HG03558 (cell line): ENCODE measurements around the gene HES1.
"Not testable (repeated sequence)": the region's sequence is repeated elsewhere in the genome, so short reads cannot be mapped to it uniquely, and the experiment has no call there.

Source experiments
- ATAC-seq: cut with Tn5 transposase; IDR thresholded peaks from one replicate; pipeline ENCODE4 v1.9.1; 2021; ENCODE audit warnings: moderate number of reproducible peaks; ENCODE audit not compliant: unreplicated experiment; ENCODE audit errors: extremely low read depth

HES1 gene

DNA sequence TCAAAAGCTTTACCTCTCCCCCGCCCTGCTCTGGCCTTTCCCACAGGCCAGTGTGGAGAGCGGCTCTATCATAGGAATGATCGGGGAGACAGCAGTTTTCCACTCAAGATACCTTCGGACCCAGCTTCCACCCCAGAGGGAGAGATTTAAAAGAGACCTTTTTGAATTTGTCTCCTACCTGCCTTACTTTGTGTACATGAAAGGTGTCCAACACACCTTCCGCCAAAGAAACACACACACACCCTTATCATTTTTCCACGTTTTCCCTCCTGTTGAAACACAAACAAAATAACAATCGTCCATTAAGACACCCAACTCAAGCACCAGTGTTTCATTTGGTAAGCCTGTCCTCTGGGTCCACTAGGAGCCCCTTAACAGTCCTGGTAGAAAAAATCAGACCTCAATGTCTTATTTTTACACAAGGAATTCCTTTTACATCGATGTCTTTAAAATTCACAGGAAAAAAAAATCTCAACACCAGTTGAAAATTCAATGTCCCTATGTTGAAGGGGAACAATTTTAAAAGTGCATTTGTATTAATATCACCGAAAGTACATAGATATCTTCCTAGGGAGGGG lies 4.0 kb downstream of the HES1 start:
- ATAC-seq, result no peak

DNA sequence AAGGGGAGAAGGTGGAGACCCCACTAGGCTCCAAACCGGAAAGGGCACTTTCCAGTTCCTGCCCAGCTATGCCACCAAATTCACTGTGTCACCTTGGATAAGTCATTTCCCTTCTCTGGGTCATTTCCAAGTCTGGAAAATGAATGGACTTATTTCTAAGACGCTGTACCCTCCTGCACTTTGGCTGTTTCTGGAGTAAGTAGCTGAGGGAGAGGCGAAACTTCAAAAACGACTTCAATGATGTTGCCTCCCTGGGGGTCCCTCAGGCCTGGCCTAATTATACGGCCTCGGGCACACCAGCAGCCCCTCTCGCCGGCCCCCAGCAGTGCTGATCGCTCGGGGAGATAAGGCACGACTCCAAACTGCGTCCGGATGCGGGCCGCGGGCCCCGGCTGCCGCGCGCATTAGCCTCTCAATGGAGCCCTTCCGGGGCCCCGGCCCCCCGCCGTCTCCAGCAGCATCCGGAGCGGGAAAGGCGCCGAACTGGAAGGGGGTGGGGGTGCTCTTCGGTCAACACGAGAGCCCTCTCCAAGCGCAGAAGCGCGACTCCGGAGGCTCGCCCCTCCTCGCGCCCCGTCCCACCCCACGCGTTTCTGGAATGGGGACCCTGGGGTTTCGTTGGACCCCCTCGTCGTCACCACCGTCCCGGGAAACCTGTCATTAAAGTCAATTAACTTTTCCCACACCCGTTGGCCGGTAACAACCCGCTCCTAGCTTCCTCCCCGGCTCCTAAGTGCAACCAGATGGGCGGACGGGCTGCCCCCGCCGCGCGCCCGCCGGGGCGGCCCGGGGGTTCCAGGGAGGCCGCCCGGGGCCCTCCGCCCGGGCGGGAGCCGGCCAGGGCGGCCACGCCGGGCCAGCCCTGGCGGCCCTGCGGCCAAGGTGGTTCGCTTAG lies 4.8 kb downstream of the HES1 start:
- ATAC-seq, result no peak

DNA sequence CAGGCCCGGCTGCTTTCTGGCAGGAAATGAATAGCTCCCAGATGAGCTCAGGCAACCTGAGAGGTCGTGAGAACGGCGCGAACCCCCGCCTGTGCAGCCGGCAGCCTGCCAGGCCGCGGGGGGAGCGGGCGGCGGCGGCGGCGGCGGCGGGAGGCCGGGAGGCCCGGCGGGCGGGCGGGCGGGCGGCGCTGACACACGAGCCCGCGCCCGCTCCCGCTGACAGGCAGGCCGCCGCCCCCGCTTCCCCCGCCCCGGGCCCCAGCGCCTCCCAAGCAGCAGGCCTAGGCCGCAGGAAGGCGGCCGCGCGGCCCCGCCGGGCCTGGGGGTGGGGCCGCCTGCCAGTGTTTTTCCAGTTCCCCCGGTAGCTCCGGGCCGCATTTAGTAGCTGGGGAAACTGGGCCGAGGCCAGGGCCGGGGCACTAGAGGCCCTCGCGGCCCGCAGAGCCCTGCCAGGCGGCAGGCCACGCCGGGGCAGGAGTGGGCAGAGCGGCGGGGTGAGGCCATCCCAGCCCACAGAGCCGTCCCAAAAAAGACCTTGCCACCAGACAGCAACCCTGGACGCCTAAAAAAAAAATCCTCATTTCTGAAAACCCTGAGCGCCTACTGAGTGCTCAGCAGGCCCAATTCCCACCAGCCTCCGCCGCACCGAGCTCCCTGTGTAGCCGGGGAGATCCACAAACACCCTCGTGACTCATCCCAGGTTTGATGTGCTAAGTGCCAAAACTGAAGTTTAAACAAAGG lies 5.6 kb downstream of the HES1 start:
- no peak for ATAC-seq

DNA sequence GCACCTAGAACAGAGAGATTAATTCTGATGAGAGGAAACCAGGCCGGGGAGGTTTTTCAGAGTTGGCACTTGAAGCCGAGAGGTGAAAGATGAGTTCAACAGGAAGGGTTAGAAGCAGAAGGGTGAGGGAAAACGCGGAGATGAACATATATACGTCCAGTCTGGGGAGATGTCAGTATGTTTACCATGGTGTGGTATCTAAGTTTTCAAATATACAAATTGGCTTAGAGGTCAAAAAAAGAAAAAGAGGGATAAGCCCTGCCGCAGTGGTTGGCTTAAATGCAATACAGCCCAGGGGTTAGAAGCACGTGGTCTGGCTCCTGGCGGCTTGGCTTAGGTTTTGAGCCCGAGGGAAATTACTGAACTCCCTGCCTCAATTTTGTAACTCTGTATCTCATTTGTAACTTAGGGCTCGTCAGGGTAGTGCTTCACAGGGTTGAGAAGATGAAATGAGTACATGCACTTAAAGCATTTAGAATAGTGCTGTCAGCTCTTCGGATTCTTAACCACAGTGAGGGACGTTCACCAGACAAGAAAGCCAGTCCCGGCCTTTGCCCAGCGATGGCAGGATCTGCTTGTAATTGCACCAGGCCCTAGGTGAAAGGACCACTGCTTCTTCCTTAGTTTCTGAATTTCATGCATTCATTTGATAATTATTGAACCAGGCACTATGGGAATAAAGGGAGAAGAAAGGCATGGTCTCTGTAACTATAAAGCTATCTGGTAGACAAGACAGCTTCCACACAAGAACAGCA lies 6.4 kb downstream of the HES1 start:
- ATAC-seq, result no peak

DNA sequence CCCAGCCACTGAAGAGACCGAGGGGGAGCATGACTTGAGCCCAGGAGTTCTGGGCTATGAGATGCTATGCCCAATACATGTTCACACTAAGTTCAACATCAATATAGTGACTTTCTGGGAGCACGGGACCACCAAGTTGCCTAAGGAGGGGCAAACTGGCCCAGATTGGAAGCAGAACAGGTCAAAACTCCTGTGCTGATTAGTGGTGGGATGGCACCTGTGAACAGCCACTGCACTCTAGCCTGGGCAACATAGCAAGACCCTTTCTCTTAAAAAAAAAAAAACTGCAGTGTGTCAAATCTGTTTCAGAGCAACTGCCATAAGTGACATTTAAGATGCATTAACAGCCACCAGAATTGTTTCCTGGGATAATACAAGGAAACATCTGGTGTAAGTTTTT lies 9.8 kb downstream of the HES1 start:
- ATAC-seq, result no peak

DNA sequence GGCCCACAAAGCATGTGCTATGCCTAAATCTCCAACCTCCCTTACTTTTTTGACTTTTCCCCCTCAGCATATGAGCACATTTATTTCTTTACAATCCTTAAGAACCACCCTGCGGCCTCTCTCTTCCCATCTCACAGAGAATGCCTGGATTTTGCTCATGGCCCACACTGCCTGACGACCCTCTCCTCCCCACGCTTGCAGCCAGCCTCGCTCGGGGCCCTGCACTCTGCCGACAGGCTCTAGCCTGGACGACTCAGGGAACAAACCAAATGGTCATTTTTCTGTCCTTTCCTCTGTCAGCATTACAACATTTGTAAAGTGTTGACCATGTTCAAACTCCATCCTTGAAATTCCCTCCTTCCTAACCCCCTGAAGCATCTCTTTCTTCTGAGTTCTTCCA lies 11.7 kb downstream of the HES1 start:
- no peak for ATAC-seq

DNA sequence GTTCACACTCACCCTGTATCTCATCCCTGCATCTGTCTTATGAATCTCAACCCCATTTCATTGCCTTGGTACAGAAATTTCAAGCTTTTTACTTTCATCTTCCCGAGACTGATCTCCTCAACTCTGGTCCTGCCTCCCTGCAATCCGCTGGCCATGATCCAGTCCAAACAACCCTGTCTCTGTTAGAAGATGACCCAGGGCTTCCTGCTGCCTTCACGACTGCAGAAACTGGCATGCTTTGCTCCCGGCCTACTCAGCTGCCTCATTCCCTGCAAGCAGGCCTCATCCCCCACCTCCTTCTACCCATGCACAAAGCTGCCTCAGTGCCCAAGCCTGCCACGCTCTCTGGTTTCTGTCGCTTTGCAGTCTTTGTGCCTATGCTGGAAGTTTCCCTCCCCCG lies 12.4 kb downstream of the HES1 start:
- no peak for ATAC-seq

DNA sequence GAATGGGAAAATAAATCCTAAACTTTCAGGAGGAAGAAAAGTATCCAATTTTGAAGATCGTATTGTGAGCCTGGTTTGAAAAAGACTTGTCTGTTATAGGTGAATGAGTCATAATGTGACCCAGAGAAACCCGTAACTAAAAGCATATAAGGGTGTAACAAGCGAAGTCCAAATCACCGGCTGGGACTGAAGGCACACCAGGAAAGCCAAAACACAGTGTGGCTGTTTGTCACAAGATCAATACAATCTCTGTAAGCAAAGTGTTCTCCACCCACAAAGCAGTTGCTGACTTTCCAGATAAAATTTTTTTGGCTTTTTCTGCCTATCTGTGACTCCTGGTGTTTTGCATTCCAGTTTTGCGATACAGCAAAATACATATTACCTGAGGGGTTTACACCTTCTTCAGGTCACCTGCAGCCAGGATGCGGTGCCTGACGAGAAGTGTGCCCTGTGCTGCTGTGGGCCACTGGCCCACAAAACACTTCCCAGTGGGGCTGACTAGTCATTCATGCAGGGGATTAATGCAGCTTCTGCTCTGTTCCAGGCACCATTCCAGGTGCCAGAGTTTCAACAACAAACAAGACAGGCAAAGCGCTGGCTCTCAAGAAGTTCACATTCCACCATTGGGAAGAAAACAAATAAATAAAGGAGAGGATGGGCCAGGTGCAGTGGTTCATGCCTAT lies 14.4 kb downstream of the HES1 start:
- ATAC-seq, result no peak

DNA sequence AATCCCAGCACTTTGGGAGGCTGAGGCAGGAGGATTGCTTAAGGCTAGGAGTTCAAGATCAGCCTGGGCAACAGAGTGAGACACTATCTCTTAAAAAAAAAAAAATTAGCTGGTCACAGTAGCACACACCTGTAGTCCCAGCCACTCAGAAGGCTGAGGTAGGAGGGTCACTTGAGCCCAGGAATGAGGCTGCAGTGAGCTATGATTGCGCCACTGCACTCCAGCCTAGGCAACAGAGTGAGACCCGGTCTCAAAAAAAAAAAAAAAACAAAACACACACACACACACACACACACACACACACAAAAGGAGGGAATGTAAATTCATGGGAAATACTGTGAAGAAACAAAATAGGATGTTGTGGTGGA lies 15.0 kb downstream of the HES1 start:
- not testable (repeated sequence) for ATAC-seq

DNA sequence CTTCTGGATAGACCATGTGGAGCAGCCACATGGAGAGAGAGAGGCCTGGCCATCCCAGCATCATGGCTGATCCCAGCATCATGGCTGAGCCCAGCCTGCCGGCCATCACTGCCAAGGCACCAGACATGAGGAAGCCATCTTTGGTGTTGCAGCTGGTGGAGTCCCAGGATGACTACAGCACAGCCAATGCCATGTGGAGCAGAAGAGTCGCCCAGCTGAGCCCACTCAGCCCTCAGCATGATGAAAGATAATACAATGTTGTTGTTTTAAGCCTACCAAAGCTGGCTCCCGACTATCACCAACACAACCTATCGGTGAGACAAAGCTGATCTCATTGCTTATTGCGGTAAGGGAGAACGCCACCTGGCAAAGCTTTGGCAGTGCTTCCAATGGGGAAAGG lies 18.4 kb downstream of the HES1 start:
- no peak for ATAC-seq

DNA sequence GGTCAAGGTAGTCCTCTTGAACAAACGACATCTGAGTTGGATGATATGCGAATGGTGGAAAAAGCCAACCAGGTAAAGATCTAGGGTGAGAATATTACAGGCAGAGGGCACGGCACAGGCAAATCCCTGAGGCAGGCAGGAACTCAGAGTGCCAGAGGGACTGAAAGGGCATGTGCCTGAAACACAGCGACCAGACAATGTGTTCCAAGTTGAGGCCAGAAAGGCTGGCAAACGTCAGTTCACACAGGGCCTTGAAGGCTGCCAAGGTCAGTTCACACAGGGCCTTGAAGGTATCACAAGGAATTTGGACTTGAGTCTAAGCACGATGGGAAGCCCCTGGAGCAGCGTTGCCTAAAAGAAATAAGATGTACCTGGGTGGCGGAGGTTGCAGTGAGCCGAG lies 20.1 kb downstream of the HES1 start:
- ATAC-seq, result no peak

DNA sequence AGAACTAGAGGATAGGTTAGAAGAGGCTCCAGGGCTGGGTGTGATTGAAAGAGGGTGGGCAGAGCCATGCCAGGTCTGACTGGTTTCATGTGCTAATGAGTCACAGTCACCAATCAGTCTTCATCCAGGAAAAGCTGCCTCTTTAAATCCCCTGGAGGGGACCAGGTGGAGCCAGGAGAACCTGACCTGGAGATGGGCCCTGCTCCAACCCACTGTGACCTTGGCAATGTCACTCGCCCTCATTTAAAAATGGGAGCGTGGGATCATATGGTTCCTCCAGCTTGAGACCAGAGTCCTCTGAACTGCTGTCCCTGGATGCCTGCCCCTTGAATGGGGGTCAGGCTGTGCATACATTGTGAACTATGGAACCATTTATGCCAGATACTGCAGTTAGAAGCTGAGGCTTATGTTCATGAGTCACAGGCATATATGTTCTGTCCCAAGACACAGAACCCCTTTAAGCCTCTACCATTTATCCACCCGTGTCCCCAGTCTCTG lies 23.0 kb downstream of the HES1 start:
- no peak for ATAC-seq

DNA sequence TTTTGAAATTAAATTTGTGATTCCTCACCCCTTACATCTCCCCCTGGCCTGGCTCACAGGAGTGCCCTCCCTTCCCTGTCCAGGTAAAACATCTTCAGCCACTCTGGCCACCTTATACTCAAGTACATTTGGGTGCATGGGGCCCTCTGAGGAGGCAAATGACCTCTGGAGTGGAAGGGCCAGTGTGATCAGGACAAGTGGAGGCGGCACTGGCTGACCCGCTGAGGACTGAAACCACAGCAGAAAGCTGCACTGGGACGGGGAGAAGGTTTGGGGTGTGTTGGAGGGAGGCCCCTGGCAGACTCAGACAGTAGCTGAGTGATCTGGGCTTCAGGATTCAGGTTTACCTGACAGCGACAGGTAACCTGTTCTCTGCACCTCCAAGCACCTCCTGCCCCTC lies 24.2 kb downstream of the HES1 start:
- no peak for ATAC-seq

DNA sequence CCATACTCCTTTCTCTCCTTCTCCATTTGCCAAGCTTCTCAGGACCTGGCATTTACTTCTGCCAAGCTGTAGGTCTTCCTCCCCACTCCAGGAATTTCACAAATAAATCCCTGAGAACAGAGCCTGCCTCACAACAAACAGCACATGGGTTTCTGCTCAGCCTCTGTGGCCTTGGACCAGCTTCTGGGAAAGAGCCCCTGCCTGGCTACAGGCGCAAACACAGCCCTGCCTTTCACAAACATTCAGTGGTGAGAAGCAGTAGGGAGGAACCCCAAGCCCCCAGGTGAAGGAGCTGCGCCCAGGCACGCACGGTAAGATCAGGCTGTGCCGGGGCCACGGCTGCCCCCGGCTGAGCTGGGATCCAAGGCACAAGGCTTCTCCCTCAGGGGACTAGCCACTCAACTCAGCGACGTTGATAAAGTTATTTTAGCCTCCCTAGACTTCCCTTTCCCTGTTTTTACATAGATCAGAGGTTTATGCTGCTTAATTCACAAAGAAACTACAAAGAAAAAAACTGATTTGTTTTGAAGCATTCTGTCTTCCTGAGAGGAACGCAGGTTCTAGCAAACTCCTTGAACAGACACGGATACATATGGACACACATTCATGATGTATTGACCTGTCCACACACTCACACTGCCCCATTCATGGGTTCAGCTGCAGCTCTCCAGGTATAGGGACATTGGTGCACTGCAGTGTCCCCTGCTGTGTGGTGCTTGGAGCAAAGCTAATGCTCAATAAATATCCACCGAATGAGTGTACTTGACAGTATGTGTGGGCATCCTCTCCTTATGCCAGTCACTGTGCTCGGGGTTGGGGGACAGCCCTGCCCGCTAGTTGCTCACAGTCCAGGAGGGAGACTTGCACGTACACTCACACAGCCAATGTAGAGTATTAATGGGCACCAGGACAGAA lies 25.4 kb downstream of the HES1 start:
- ATAC-seq, result no peak

DNA sequence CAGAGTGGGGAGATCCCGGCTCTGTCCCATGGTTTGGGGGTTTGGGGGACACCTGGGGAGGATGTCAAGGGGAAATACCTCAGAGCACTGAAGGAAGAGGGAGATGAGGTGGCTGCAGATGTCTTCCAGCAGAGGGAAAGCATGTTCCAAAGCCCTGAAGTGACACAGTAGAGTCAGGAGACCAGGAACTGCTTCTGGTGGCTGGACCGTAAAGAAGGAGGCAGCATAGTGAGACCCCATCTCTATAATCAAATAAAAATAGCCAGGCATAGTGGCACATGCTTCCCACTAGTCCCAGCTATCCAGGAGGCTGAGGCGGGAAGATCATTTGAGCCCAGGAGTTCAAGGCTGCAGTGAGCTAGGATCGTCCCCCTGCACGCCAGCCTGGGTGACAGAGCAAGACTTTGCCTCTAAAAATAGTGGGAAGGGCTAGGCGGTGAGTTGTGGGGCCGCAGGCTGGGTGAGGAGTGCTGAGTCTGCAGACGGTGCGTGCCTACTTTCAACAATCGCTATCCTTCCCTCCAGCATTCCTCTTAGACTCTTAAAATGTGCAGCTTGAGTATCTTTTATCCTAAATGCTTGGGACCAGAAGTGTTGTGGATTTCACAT lies 26.2 kb downstream of the HES1 start:
- ATAC-seq, result no peak

DNA sequence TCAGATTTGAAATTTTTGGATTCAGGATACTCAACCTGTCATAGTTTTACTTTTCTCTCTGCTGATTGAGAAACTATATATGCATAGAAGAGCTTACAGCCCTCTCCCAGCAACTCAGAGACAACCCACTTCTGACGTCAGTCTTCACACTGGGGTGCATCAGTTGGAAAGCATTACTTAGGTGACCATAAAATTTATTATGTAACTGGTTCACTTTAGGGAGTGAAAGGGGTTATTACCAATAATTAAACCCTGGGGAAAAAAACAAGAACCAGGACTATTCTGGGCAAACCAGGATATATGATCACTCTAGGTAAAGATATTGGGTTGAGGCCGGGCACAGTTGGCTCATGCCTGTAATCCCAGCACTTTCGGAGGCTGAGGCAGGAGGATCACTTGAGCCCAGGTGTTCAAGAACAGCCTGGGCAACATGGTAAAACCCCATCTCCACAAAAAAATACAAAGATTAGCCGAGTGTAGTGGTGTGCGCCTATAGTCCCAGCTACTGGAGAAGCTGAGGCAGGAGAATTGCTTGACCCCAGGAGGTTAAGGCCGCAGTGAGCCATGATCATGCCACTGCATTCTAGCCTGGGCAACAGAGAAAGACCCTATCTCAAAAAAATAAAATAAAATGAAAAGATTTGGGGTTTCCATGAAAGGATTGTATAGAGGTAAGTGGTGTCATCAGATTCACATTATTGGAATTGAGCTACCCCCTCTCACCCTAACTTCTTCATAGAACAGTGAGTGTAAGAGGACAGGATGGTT lies 27.1 kb downstream of the HES1 start:
- ATAC-seq, result no peak

DNA sequence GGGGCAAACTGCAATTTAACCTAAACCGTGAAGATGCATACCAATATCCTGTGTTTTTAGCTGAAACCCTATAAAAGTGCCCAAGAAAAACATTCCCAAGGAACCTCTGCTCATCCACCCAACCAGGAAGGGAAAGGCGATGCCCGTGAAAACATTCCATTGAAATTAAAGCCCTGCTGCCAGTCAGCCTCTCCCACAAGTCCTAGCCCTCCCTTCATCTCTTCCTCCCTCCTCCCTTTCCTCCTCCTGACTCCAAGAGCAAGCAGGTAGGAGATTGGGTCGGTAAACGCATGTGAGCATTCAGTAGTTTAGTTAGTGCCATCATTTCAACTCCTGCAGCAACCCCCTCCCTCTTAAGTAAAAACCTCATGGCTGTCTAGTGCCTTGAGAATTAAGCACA lies 27.7 kb downstream of the HES1 start:
- no peak for ATAC-seq

DNA sequence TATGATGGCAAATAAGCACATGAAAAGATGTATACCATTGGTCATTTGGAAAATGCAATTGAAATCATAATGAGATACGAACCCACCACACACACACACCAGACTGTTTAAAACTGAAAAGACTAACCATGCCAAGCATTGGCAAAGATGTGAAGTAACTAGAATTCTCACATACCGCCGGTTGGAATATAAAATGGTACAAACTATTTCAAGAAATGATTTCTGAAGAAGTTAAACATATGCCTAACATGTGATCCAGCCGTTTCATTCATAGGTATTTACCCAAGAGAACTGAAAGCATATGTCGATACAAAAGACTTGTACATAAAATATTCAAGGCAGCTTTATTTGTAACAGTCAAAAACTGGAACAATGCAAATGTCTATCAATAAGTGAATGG lies 28.9 kb downstream of the HES1 start:
- ATAC-seq, result no peak
